ENCODE data around the gene DNAJB1.
"Not testable (repeated sequence)": the region's sequence is repeated elsewhere in the genome, so short reads cannot be mapped to it uniquely, and the experiment has no call there.

DNAJB1 gene

DNA sequence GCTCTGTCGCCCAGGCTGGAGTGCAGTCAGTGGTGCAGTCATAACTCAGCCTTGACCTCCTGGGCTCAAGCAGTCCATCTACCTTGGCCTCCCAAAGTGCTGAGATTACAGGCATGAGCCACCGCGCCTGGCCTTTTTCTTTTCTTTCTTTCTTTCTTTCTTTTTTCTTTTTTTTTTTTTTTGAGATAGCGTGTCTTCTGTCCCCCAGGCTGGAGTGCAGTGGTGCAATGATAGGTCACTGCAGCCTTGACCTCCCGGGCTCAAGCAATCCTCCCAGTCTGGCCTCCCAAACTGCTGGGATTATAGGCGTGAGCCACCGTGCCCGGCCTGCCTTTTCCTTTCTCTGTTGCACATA is 33.8 kb upstream of the DNAJB1 start:
- FAIRE-seq: not testable (repeated sequence)

DNA sequence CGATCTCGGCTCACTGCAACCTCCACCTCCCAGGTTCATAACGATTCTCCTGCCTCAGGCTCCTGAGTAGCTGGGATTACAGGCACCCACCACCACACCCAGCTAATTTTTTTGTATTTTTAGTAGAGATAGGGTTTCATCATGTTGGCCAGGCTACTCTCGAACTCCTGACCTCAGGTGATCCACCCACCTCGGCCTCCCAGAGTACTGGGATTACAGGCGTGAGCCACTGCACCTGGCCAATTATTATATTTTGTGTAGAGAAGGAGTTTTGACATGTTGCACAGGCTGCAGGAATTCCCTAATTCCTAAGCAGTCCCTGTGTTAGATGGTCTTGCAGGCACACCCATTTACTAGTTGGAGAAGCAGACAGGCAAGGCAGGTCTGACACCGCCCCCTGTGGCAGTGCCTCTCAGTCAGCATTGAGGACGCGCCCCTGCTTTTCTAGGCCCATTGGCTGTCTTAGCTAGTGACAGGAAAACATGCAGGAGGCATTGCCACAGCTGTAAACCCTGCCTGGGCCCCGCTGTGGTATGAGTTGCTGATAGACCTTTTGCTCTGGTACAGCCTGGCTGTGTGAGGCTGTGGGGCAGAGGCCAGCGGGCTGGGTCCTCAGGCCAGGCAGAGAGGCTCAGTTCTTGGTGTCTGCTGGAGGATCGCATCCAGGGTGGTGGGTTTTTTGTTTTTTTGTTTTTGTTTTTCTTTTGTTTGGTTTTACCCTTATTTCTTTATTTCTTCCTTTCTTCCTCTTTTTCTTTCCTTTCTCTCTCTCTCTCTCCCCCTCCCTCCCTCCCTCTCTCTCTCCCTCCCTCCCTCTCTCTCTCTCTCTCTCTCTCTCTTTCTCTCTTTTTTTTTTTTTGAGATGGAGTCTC is 33.2 kb upstream of the DNAJB1 start:
- not testable (repeated sequence) for FAIRE-seq

DNA sequence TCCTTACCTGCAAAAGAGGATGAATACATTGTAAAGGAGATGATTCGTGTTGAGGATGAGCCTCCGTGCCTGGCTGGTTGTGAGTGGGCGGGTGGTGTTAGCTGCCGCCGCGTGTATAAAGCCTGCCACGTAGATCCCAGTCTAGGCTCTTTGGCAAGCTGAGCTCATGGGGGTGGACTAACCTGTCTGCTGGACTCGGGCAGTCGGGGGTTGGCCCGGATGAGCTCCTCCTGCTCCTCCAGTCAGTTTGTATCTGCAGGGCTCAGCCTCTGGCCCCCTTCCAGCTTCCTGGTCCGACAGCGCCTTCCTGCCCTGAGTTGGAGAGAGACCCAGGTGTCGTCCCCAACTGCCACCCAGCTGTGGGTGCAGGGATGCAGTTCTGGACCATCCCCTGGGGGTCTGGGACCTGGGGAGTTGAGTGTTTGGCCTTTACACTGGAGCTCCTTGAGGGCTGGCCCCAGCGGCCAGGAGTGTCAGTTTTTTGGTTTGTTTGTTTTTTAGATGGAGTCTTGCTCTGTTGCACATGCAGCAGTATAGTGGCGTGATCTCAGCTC is 32.1 kb upstream of the DNAJB1 start:
- FAIRE-seq: no peak

DNA sequence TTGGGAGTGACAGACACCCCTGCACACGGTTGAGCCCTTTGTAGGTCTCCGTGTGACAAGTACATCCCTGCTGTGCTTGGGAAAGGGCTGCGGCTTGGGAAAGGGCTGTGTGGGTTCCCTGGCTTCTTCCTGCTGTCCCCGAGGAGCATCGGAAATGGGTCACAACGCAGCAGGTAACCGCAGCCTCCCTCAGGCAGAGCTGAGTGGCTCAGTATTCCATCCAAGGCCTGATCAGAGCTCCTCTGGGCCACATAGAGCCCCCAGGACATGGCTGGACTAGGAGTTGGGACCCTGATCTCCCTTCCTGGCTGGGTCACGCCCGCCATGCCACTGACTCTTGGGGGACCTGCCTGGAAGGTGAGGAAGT is 27.5 kb upstream of the DNAJB1 start:
- FAIRE-seq: no peak

DNA sequence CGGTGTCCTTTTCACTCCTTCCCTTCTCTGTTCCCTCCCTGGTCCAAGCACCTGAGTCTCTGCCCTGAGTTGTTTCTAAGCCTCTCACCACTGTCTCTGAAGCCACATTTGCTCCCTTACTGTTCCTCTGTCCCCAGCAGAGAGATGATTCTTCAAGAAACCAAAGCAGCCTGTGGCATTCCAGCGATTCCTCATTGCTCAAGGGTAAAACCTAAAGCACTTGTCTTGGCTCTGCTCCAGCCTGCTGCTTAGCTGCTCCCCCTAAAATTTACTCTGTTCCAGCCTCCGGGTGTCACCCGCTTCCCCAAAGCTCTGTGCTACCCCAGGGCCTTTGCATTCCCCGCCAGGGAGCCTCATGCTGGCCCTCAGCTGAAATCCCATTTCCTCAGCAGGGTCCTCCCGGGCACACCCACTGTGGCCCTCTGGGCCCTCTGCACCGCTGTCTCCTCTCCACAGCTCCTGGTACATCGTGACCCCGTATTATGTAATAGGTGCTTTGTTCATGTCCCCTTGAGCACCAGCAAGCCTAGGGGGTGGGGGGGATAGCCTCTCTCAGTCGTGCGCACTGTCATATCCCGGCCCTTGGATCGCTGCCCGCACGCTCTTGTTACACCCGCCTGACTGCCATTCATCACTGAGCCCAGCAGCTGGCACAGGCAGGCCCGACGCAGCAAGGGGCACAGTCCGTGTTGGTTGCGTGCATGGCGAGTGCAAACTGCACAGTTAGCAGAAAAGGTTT is 26.9 kb upstream of the DNAJB1 start:
- no peak for FAIRE-seq

DNA sequence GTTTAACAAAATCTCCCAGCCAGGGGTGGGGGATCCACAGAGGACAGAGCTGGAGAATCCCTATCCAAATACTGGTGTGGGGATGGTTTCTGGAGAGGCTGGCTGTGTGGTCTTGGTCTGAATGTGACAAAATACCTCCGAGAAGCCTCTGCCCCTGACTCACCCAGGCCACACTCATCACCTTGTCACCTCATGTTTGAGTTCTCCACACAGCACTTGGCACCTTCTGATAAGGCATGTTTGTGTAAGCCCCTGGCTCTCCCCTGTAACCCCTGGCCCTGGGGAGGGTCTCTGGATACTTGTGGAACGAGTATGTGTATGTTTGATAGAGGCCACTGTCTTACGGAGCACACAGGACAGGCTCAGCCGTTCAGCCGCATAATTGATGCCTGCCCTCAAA is 25.9 kb upstream of the DNAJB1 start:
- no peak for FAIRE-seq

DNA sequence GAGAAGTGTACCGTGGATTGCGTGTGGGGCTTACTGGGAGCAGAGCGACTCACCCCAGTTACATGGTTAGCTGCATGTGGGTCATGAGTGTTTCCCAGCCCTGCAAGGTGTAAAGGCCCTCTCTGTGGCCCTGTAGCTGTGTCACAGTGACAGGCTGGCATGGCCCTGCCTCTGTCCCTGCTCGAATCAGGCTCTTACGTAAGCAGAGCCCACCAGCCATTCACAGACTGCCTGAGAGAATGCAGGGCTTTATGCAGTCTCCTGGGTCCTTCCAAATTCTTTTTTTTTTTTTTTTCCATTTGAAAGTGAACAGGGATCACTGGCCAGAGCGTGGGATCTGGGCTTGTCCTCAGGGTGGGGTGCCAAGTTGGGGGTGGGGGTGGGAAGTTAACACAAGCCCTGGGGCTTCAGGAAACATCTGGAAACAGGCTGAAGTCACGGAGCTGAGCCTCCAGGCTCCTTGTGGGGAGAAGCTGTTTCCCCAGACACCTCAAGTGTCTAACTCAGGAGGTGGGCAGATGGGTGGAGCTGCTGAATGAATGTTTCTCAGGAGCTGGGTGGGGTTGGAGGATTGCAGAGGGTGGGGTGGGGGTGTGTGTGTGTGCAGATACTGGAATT is 24.6 kb upstream of the DNAJB1 start:
- no peak for FAIRE-seq

DNA sequence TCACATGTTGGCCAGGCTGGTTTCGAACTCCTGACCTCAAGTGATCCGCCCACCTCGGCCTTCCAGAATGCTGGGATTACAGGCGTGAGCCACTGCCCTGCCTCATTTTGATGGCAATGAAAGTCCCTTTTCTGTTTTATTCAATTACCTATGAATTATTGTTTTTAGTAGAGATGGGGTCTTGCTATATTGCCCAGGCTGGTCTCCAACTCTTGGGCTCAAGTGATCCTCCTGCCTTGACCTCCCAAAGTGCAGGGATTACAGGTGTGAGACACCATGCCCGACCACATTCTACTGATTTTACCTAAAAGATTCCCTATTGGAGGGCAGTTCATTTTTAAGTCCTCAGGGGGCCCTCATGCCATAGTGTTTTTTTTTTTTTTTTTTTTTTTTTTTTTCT is 23.8 kb upstream of the DNAJB1 start:
- not testable (repeated sequence) for FAIRE-seq

DNA sequence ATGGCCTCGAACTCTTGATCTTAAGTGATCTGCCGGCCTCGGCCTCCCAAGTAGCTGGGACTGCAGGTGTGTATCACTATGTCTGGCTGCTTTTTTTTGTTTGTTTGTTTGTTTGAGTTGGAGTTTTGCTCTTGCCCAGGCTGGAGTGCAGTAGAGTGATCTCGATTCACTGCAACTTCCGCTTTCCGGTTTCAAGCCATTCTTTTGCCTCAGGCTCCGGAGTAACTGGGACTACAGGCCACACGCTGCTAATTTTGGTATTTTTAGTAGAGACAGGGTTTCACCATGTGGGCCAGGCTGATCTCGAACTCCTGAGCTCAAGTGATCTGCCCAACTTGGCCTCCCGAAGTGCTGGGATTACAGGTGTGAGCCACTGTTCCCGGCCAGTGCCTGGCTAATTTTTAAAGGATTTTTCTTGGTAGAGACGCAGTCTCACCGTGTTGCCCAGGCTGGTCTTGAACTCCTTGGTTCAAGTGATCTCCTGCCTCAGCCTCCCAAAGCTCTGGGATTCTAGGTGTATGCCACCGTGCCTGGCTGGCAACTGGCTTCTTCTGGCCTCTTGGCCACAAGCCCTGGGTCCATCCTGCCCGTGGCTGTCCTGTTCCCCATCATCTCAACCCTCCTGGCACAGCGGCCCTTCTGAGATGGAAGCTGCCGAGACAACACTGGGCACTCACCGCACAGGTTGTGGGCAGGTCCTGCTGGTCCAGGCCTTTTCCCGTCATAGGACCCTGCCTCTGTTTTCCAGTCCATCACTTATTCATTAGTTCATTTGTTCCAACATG is 22.7 kb upstream of the DNAJB1 start:
- FAIRE-seq: no peak

DNA sequence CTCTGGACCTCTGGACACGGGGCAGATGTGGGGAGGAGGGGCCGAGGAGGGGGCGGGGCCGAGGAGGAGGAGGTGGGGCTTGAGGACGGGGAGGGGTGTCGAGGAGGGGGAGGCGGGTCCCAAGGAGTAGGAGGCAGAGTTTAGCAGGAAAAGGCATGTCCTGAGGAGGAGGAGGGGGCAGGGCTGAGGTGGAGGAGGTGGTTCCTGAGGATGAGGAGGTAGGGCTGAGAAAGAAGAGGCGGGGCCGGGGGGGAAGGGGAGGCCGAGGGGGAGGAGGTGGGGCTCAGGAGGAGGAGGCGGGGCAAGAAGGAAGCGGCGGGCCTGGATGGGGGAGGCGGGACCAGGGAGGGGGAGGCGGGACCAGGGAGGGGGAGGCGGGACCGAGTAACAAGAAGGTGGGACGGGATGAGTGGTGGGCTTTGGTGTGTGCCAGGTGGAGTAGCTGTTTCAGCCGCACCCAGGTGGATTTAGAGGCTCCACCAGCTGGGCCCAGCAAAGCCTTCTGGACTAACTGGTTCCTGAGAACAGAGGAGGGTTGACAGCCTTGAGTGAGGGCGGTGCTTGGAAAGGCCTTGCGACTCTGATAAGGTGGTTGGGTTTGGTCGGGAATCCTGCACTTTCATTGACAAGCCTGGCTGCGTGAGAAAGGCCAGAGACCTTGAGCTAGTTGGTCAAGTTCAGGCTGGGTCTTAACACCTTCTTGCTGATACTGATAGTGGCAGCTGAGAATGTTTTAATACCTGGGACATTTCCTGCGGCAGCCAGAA is 18.9 kb upstream of the DNAJB1 start:
- no peak for FAIRE-seq

DNA sequence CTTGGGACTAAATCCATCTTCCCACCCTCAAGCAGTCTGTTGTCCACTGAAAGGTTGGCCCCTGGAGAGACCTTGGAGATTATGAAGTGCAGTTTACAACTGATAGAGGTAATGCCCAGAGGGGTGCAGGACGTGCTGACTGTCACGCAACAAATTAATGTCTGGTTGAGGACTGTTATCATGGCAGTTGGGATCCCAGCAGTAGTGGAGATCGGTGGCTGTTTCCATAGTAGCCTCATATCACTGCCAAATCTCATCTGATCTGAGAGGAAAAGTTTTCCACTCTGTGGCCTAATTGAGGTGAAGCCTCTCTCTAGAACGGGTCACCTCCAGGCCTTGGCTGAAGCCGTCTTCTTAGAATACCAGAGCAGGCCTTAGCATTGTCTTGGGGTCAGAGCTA is 15.3 kb upstream of the DNAJB1 start:
- no peak for FAIRE-seq

DNA sequence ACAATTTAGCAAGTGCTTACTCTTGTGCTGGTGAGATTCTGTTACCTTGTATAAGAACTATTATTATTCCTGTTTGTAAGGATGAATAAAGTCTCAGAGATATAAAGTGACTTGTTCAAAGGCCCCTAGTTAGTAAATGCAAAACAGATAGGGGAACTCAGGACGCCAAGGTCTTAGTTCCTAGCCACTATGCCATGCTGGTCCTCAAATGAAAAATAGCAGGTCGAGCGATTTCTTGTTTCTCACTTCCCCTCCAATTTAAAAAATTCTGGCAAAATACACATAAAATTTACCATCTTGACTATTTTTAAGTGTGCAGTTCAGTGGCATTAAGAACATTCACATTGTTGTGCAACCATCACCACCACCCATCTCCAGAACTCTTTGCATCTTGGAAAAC is 12.3 kb upstream of the DNAJB1 start:
- FAIRE-seq: no peak

DNA sequence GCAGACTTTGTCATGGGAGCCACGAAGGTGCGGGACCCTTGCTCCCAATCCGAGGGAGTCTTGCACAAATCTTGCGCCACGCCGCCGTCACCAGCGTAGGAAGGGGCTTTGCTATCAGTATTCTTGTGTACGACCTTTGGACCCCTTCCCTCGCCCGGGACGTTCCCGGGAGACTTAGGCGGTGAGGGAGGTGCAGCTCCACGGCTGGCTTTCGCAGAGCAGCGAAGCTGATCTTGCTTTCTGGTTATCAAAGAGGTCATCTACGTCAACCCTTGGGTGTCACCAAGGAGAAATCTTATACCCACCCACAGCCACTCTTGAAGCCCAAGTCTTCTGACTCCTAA is 11.8 kb upstream of the DNAJB1 start:
- no peak for FAIRE-seq

DNA sequence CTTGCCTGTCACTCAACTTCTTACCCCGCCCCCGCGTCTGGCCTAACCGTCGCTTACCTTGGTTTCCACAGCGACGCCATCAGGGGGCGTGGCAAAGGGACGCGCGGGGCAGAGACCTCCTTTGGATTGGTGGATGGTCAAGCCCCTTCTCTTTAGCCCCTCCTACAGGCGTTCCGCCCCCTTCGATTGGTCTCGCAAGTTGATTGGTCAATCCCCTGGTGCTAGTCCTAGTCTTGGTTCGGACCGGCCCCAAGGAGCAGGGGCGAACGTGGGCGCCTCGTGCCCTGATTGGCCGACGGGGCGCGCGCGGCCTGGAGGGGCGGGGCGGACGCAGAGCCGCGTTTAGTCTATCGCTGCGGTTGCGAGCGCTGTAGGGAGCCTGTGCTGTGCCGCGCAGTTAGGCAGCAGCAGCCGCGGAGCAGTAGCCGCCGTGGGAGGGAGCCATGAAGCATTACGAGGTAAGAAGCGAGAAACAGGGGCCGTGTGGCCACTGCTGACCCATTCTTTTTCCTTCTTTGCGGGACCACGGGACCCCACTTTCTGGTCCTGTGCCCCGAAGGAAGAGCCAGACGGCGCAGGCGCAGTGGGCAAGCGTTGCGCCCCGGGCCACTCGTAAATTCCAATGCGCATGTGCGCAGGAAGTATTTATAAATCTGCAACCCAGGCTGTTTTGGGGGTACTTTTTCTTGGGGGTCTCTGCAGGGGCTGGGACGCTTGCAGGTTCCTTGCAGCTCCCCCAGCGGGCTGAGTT is 11.2 kb upstream of the DNAJB1 start, which contains the start of gene TECR:
TECR (plus strand) TSS at position 341 of the 751 bp plus-strand sequence; CDS start at position 444, 103 bp downstream.
- peak; percentile 99 for FAIRE-seq

DNA sequence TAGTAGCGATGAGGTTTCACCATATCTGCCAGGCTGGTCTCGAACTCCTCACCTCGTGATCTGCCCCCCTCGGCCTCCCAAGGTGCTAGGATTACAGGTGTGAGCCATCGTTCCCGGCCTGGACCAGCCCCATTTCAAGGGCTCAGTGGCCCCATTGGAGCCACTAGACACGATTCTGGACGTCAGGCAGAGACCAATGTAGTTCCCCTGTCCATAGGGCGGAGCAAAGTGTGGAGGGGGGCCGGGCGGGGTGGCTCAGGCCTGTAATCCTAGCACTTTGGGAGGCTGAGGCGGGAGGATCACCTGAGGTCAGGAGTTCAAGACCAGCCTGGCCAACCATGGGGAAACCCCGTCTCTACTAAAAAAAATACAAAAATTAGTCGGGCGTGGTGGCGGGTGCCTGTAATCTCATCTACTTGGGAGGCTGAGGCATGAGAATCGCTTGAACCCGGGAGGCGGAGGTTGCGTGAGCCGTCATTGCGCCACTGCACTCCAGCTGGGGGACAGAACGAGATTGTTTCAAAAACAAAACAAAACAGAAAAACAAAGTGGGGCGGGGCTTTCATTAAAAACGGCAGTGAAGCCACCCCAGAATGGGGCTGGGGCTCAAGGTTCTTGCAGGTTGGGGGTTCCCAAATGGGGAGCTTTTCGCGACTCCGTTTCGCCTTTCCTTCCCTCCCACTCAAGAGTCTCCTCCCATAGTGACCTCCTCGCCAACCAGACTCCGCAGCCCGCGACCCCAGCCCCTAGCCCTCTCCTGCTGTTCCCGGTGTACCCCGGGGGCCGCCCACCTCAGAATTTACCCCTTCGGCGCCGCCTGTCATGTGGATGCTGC is 10.4 kb upstream of the DNAJB1 start:
- FAIRE-seq: no peak

DNA sequence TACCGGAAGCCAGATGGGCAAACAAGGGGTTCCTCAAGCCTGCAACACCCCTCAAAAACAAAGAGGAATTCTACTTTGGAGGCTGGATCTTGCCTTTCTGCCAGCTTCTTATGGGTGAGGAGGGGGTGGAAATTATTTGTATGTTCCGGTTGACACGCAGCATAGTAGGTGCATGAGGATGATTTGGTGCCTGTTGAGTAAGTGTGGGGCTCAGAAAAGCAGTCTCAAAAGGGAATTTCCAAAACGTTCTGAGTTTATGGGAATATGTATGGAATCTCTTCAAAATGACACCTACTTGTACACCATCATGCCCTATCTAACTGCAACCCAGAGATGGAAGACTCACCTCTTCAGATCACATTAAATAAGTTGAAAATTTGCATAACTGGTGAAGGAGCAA is 8.2 kb upstream of the DNAJB1 start:
- FAIRE-seq: no peak

DNA sequence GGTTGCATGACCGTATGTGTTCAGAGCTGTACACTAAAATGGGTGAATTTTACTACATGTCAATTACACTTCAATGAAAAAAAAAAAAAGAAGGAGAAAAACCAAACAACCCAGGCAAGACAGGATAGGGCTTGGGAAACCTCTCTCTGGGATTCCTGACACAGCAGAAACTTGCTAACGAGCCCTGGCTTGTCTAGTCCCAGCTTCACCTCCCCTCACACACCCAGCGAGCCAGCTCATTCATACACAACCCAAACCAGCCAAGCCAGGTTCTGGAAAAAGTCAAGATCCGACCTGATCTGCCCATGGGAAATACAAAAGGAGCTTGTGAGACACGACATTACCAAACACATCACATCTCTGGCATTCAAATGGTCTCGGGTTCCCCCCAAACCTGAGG is 7.5 kb upstream of the DNAJB1 start:
- no peak for FAIRE-seq

DNA sequence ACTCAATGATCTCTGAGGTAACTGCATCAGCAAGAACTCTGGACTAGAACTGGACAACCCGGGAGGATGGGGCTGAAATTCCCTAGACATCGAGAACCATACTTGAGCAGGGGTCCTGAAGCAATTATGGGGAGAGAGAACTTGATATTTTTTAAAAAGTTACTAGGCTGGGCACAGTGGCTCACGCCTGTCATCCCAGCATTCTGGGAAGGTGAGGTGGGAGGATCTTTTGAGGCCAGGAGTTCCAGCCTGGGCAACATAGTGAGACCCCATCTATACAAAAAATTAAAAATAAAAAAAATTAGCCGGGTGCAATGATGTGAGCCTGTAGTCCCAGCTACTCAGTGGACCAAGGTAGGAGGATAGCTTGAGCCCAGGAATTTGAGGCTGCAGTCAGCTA is 2.3 kb upstream of the DNAJB1 start:
- FAIRE-seq: no peak

DNA sequence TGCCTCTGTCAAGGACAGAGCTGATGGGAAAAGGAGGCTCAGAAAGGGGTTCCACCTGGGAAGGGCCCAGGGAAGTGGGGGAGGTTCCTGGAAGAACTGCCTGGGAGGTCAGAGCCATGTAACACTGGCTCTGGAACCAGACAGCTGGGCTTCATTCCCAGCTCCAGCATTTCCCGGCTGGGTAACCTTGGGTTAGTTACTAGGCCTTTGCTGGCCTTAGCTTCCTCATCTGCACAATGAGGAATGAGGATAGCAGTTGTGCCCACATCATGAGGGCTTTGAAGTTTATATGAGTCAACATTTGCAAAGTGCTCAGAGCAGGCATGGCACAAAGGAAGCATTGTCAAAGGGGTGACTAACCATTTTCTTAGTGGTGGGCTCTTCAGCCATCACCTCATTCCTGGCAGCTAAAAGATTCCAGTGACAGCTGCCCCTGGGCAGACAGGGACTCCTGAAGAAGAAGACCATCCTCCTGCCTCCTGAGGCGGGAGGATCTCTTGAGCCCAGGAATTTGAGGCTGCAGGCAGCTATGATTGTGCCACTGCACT is 1.7 kb upstream of the DNAJB1 start:
- FAIRE-seq: no peak

DNA sequence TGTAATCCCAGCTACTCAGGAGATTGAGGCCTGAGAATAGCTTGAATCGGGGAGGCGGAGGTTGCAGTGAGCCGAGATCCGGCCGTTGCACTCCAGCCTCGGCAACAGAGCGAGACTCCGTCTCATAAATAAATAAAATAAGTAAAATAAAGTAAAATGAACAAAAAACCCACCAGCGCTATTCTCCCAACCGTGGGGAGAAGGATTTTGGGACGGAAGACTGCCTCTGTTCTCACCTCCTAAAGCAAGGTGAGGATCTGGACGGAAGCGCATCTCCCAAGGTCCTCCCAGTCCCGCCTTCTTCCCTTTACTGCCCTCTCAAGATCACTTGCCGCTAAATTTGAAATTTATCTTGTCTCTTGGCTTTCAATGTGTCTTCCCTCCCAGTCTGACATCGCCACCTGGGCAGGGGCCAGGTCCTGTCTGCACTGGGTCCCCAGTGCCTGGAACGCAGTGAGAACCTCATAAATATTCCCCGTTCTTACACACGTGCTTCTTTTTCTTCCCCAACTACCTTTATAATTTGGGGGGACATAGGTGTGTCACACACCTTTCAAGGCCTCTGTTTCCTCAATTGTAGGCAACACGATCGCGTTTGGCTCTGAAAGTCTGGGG is 1.2 kb upstream of the DNAJB1 start:
- FAIRE-seq: no peak
